Epithelial cell of esophagus (primary cell): ENCODE measurements around the gene LEFTY2.

ENCODE experiments used
- DNase-seq: peaks from one replicate; pipeline ENCODE4 v3.0.0; 2010; ENCODE audit warnings: low read depth
- H3K4me3 ChIP-seq: 2 replicates; pipeline ENCODE4 v1.5.1; 2011; ENCODE audit warnings: mild to moderate bottlenecking, low read length, control low read depth
- CTCF ChIP-seq: IDR thresholded peaks from 2 replicates; pipeline ENCODE4 v1.5.1; 2011; ENCODE audit warnings: low read depth, mild to moderate bottlenecking, low read length, control low read depth, inconsistent platforms; ENCODE audit not compliant: insufficient read depth; ENCODE audit errors: missing control alignments

Gene LEFTY2

GRCh38 chr1:225908773-225909172 lies 32.2 kb downstream of the LEFTY2 start:
- no peak for TF ChIP-seq CTCF
- DNase-seq = no peak
- H3K4me3 ChIP-seq = no peak overlapping the region

- H3K4me3 ChIP-seq = no peak overlapping the region
- no peak for TF ChIP-seq CTCF
- no peak for DNase-seq
Measured at GRCh38 chr1:225908013-225908640, 32.9 kb downstream of the LEFTY2 start.

- no peak overlapping the region for H3K4me3 ChIP-seq
- no peak for DNase-seq
- no peak for TF ChIP-seq CTCF
Measured at GRCh38 chr1:225907341-225907740, 33.7 kb downstream of the LEFTY2 start.

DNA sequence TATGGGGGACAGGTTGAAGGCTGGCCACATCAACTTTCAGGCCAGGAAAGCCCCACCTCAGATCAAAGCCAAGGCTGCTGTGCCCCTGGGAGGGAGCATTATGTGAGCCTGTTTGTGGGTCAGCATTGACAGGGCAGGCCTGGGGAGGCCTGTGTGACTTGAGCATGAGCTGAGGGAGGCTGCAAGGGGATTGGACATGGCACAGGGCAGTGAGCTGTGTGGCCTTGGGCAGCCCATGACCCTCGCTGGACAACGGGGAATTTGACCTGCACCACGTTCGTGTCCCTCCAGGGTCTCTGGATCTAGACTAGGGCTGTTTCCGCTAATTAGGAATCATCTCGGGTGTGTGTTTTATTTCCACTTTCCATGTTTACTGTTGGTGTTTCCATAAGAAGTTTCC lies 34.6 kb downstream of the LEFTY2 start:
- no peak for DNase-seq
- no peak for TF ChIP-seq CTCF
- H3K4me3 ChIP-seq = no peak overlapping the region

- no peak overlapping the region for H3K4me3 ChIP-seq
- TF ChIP-seq CTCF = no peak
- DNase-seq = no peak
Measured at GRCh38 chr1:225903623-225904022, 37.4 kb downstream of the LEFTY2 start.

DNA sequence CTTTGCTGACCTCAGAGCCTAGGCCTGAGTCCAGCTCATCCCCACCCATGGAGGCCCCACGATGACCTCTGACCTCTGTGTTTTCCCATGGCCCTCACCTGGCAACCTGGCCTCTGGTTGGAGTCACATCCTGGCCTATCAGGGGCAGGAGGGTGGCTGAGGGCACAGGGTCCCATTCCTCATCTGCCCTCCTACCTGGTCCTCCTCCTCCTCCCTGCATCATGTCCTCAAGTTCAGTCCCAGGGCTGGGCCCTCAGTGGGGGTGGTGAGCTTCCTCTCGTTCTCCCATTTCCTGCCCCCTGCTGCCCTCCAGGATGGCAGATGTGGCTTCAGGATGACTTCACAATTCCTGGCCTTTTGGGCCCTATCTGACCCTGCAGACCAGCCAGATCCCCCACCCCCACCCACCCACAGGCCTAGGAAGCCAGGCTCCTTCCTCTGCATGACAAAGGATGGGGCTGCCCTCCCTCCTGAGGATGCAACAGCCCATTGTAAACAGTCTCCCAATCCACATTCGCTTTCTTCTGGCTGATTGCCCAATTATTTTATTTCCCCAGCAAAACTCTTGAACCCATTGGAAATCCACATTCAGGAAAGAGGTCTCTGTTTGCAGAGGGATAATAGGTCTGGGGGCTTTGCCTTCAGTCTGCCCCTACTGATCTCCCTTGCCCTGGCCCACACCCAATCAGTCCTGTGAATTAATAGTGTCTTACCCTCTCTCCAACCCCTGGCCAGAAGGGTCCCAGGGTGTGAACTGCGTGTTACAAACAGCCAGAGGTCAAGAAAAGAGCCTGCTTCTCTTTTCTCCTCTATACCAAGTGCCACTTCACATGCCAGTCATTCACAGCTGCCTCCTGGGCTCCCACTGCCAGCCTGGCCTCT lies 41.7 kb downstream of the LEFTY2 start:
- H3K4me3 ChIP-seq = no peak overlapping the region

More for the DNA sequence above, 41.7 kb downstream of the LEFTY2 start:
- DNase-seq = no peak
- TF ChIP-seq CTCF = no peak
